Smooth muscle cell (in vitro differentiated cells): ENCODE data around the gene NDUFC2. TPM values are rescaled to one million over a fixed set of nuclear protein-coding genes. Genes with fewer than 3 reads are reported as not detected.

Source experiments
- DNase-seq: peaks from one replicate; lab custom pipeline; 2025; ENCODE audit not compliant: unreplicated experiment; lab: John Stamatoyannopoulos, UW
- H2AFZ ChIP-seq: fragments of 200-600 bp; sonication (generic); 2 replicates; pipeline ENCODE4 v1.6.0; 2016; ENCODE audit warnings: antibody characterized with exemption, low read depth, mild to moderate bottlenecking
- H3F3A ChIP-seq: fragments of 200-600 bp; sonication (generic); 2 replicates; pipeline ENCODE4 v1.6.0; 2017; ENCODE audit warnings: antibody characterized with exemption, low read depth
- H3K27ac ChIP-seq: fragments of 200-600 bp; sonication (generic); 2 replicates; pipeline ENCODE4 v1.5.1; 2016; ENCODE audit warnings: low read depth, mild to moderate bottlenecking
- H3K27me3 ChIP-seq: fragments of 200-600 bp; sonication (generic); 2 replicates; pipeline ENCODE4 v1.6.1; 2016; ENCODE audit warnings: low read depth, mild to moderate bottlenecking
- H3K36me3 ChIP-seq: fragments of 200-600 bp; sonication (generic); 2 replicates; pipeline ENCODE4 v1.5.1; 2016; ENCODE audit warnings: low read depth
- H3K4me1 ChIP-seq: fragments of 200-600 bp; sonication (generic); 2 replicates; pipeline ENCODE4 v1.5.1; 2016; ENCODE audit warnings: low read depth
- H3K4me2 ChIP-seq: fragments of 200-600 bp; sonication (generic); 2 replicates; pipeline ENCODE4 v1.6.0; 2016; ENCODE audit warnings: mild to moderate bottlenecking
- H3K4me3 ChIP-seq: fragments of 200-600 bp; sonication (generic); 2 replicates; pipeline ENCODE4 v1.5.1; 2016; ENCODE audit warnings: mild to moderate bottlenecking
- H3K79me2 ChIP-seq: fragments of 200-600 bp; sonication (generic); 2 replicates; pipeline ENCODE4 v1.6.0; 2016; ENCODE audit warnings: low read depth, mild to moderate bottlenecking
- H3K9ac ChIP-seq: fragments of 200-600 bp; sonication (generic); 2 replicates; pipeline ENCODE4 v1.6.0; 2016; ENCODE audit warnings: low read depth
- H3K9me3 ChIP-seq: fragments of 200-600 bp; sonication (generic); replicated peaks from 2 replicates; pipeline ENCODE4 v1.5.1; 2016; ENCODE audit warnings: low read depth
- H4K20me1 ChIP-seq: fragments of 200-600 bp; sonication (generic); 2 replicates; pipeline ENCODE4 v1.6.0; 2016; ENCODE audit warnings: low read depth
- CTCF ChIP-seq: fragments of 200-600 bp; sonication (generic); IDR thresholded peaks from 2 replicates; pipeline ENCODE4 v1.5.1; 2017; ENCODE audit warnings: borderline replicate concordance, mild to moderate bottlenecking, antibody characterized with exemption; ENCODE audit not compliant: insufficient read depth, poor library complexity, severe bottlenecking
- WGBS: methylation state at CpG from one replicate; pipeline ENCODE4 v1.1.7; 2016; ENCODE audit warnings: low lambda C conversion rate; 5-methylcytosine and 5-hydroxymethylcytosine counted together
- polyA plus RNA-seq: library from polyadenylated mRNA; unstranded; fragments of >200 nt; fragmentation: Nextera tagmentation; extraction: Ambion mirVana; gene quantifications from 2 replicates; pipeline ENCODE4 v1.2.1, GENCODE V29; 2016
- total RNA-seq: library from RNA; depleted of rRNA; stranded (reverse); fragments of >200 nt; gene quantifications from 2 replicates; pipeline ENCODE4 v1.2.3, GENCODE V29; 2014

Gene NDUFC2
- total and polyA plus RNA-seq, 2 experiments from 2014 or later, result 164 to 472 TPM

GRCh38 chr11:78069465-78069864 is 10.2 kb downstream of the NDUFC2 start:
- Histone ChIP-seq H3K79me2 (peaks cover 24% of the 10 kb centered on the region), H3K9ac (no peak overlapping the region), H3K4me3 (no peak overlapping the region), H4K20me1 (peaks cover 38% of the 10 kb centered on the region), H3F3A (no peaks in the 10 kb centered on the region), H3K36me3 (peaks cover 9% of the 10 kb centered on the region), H3K9me3 (no peaks in the 10 kb centered on the region), H3K4me2 (no peak overlapping the region), H3K4me1 (no peaks in the 10 kb centered on the region), H3K27me3 (no peaks in the 10 kb centered on the region), H2AFZ (no peak overlapping the region), H3K27ac (no peak overlapping the region)
- no peak for DNase-seq
- no peak for TF ChIP-seq CTCF
- 79% methylated on average over 2 of the region's 2 CpGs for WGBS

- Histone ChIP-seq H3K27me3 (no peaks in the 10 kb centered on the region), H3K9me3 (no peaks in the 10 kb centered on the region), H3K79me2 (peaks cover 6% of the 10 kb centered on the region), H4K20me1 (peaks cover 24% of the 10 kb centered on the region), H3K4me1 (no peaks in the 10 kb centered on the region), H3K4me2 (no peak overlapping the region), H3K9ac (no peak overlapping the region), H3K36me3 (peaks cover 8% of the 10 kb centered on the region), H3F3A (no peaks in the 10 kb centered on the region), H2AFZ (no peak overlapping the region), H3K27ac (no peak overlapping the region), H3K4me3 (no peak overlapping the region)
- 87% methylated on average over 4 of the region's 4 CpGs for WGBS
- no peak for DNase-seq
- no peak for TF ChIP-seq CTCF
Observed at GRCh38 chr11:78067704-78068103, 12.0 kb downstream of the NDUFC2 start.

GRCh38 chr11:78066471-78066870 is 13.2 kb downstream of the NDUFC2 start:
- H3K27ac ChIP-seq, result no peak overlapping the region
- no peaks in the 10 kb centered on the region for H3K4me1 ChIP-seq
- no peak overlapping the region for H2AFZ ChIP-seq
- WGBS, result 61% methylated on average over 2 of the region's 2 CpGs
- H3K4me3 ChIP-seq, result no peak overlapping the region
- TF ChIP-seq CTCF, result no peak
- no peaks in the 10 kb centered on the region for H3K27me3 ChIP-seq
- no peak overlapping the region for H3K9ac ChIP-seq
- H3K4me2 ChIP-seq, result no peak overlapping the region
- no peaks in the 10 kb centered on the region for H3K9me3 ChIP-seq
- H3K79me2 ChIP-seq, result peaks cover 3% of the 10 kb centered on the region
- DNase-seq, result no peak
- no peaks in the 10 kb centered on the region for H3F3A ChIP-seq
- peaks cover 2% of the 10 kb centered on the region for H3K36me3 ChIP-seq
- peaks cover 20% of the 10 kb centered on the region for H4K20me1 ChIP-seq

- no peak for TF ChIP-seq CTCF
- Histone ChIP-seq H3K4me1 (no peaks in the 10 kb centered on the region), H3K79me2 (peaks cover 3% of the 10 kb centered on the region), H3K27ac (no peak overlapping the region), H3K9ac (no peak overlapping the region), H3K9me3 (no peaks in the 10 kb centered on the region), H3K4me3 (no peak overlapping the region), H4K20me1 (peaks cover 12% of the 10 kb centered on the region), H3F3A (no peaks in the 10 kb centered on the region), H3K4me2 (no peak overlapping the region), H3K36me3 (no peaks in the 10 kb centered on the region), H2AFZ (no peak overlapping the region), H3K27me3 (no peaks in the 10 kb centered on the region)
- no peak for DNase-seq
- 97% methylated on average over 2 of the region's 2 CpGs for WGBS
Observed at GRCh38 chr11:78065203-78065602, 14.5 kb downstream of the NDUFC2 start.
